Fibroblast of skin of back (primary cell): ENCODE measurements around the gene NEDD4L.

ENCODE experiments used
- DNase-seq: peaks from one replicate; pipeline ENCODE4 v3.0.0-alpha.2; 2013

Gene NEDD4L

DNA sequence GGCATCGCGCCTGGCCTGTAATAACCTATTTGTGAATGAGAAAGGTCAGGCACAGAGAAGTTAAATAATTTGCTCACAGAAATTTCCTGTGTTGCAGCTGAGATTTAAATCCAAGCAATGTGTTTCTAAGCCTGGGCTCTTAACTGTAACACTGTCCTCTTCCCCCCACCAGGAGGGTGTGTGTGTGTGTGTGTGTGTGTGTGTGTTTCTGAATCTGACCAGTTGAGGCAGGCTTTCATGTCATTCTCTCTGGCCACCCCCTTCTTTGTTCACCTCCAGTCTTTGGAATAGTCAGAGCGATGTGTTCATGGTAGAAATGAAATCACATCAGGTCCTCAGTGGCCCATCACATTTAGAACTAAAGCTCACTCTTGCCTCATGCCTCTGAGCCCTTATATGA lies 81.2 kb downstream of the NEDD4L start:
- peak; percentile 4 for DNase-seq

DNA sequence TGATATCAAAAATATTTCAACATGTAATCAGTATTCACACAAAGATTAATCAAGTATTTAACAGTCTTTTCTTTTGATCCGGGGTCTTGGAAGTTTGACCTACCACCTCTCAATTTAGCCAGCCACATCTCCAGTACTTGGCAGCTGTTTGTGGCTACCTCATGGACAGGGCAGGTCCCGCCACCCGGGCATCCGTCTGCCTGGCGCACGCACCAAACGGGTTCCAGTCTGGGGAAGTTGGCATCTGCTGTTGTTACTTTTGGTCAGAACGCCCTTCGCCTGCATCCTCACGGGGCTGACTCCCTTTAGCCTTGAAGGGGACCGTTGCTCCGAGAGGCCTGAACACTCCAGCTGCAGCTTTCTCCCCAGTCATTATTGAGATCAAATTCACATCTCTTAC lies 81.7 kb downstream of the NEDD4L start:
- no peak for DNase-seq

DNA sequence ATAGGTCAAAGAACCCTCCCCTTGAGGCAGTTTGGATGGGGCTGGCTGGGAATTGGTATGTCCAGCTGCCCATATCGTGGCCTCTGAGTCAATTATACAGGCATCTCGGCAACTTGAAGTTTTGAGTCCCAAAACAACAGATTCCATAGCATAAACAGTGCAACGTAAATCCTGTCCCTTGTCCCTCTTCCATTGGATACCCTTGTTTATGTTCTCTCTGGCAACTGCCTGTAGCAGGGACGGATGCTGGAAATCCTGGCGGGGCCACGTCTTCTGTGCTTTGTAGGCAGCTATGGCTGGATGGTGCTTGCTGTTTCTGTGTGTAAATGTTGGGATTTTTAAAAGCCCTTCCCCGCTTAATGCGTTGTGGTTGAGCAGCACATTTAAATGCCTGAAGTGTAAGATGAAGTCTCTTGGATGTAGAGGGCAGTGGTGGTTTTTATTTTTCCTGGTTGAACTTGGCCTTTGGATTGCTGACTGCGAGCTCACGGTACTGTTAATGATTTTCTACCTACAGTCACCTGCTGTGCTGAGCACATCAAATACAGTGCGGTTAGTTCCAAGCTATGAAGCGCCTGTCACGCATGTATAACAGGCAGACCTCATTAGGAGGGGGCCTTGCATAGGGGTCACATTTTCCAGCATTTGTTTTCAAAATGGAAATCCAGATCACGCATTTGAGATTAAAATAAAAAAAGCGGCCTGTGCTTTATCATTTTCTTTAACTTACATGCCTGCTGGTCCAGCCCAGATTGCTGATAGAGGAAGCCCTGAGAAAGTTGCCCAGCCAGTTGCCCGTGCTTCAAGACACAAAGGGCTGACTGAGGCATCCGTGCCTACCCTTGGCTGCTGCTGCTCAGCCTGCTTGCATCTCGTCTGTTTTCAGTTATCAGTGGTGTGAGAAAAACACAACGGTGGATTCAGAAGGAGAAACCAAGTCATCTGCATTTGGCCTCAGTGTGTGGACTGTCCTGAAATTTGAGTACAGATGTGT lies 84.7 kb downstream of the NEDD4L start:
- no peak for DNase-seq

DNA sequence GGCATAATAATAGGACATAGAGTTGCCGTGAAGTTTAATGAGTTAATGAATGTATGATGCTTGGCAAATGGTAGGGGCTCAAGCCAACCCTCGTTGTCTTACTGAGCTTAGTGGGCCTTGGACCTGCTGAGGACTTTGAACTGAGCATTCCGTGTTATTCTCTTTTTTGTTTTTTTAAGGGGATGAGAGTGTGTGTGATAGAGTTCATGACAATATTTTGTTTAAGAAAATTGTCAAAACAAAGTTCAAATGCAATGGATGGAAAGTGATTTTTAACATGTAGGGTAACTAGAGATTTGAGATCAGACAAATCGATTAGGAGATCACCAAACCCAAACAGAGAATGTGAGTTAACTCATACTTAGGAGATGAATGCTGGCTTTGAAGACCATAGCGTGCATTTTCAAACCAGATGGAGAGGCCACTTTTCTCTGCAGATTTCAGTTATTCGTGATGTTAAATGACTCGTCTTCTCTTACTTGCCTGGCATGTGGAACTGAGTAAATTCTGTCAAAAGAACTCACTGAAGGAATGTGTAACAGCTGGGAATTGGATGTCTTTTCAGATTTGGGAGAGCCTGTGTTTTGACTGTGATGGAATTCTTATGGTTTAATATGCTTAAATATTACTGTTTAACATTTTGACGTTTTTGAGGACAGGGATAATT lies 88.7 kb downstream of the NEDD4L start:
- DNase-seq, result peak; percentile 71

DNA sequence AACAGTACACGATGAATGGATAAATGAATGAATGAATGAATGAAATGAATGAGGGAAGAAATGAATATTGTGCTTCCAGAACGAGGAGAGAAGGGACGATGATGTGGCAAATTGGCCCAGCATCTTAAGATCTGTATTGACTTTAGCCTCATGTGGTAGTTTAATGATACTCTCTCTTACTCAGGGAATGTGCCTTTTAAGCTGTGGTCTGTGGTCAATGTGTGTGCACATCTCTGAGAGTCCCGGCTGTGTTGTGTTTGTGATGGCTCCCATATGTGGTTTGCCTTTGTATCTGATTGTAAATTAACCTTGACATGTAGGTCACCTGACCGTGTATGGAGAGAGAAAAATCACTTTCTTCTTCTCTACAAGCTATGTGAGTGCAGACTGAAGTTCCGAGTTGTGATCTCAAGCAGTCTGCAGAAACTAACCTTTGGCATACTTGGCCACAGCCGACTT lies 91.2 kb downstream of the NEDD4L start:
- DNase-seq, result peak; percentile 50

DNA sequence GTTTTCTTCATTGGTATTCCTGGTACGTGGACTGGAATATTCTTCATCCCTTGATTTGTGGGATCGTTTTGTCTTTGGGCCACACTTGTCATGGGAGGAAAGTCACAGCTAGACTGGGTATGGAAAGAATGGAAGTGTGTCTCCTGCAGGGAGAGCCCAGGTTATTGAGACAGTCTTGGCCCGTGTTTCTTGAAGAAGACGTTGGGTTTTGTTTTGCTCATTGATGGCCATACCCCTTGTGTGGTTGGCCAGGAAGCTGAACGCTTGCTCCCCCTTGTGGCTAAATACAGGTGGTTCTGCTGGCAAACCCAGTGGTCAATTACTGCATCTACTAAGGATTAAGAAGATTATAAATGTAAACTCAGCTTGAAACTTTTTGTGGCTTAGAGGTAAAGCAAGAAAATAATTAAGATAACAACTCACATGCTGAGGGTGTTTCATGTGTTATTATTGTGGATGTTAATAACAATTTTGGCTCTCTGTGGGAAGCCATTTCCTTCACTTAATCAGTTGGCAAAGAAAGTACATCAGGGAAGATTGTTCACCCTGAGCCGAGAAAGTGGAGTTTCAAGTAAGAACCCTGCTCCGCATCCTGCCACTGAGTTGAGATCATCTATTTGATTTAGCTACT lies 91.8 kb downstream of the NEDD4L start:
- DNase-seq, result peak; percentile 58

DNA sequence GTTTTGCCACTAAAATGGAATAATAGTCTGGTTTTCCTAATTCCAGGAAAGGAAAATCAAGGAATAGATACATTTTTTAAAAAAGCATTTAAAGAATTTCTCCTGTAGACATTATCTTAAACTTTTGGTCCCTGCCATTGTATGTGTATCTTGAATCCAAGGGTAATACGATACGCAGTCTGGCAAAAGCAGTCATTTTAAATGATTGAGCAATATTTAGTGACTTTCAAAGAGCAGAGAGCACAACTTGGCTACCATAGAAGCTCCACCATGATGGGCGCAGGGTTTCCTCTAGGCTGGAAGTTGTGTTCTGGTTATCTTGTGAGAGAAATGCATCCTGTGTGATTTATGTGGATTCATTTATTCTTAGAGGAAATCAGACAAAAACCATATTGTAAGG lies 92.9 kb downstream of the NEDD4L start:
- DNase-seq, result no peak

DNA sequence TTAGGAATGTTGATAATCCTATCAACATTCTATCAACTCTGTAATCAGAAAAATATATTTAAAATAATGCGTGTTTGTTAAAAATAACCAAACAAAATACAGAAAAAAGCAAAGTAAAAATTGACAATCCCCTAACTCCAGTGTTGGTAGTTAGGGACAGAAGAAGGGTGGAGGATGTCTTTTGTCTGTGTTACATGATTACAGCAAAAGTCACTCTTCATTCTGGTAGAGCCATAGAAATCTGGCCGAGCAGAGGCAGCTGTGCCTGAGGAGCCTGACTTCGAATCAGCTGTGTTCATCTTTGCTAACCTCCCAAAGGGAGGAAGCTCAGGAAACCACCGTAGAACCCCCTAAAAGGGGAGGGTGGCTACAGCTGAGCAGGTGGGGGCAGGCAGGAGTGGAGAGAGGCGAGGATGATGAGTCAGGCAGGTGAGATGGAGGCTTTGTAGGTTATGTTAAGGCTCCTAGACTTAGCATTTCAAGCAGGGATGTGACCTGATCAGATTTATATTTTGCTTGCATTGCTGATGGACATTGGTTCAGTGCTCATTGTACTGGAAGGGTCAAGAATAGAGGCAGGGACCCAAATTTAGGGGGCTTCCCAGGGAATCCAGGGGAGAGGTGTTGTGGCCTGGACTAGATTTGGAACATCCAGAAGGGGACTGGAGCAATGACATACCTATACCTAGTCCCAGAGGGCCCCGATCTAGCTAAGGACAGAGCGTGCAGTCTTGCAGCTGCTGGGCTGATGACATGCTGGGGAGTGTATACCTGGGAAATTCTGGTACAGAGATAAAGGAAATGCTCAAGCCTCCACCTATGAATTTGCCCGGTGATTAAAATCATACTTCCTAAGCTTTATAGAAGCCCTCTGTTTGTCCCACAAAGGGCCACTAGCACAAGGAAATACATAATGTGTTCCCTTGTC lies 95.7 kb downstream of the NEDD4L start:
- DNase-seq, result no peak

DNA sequence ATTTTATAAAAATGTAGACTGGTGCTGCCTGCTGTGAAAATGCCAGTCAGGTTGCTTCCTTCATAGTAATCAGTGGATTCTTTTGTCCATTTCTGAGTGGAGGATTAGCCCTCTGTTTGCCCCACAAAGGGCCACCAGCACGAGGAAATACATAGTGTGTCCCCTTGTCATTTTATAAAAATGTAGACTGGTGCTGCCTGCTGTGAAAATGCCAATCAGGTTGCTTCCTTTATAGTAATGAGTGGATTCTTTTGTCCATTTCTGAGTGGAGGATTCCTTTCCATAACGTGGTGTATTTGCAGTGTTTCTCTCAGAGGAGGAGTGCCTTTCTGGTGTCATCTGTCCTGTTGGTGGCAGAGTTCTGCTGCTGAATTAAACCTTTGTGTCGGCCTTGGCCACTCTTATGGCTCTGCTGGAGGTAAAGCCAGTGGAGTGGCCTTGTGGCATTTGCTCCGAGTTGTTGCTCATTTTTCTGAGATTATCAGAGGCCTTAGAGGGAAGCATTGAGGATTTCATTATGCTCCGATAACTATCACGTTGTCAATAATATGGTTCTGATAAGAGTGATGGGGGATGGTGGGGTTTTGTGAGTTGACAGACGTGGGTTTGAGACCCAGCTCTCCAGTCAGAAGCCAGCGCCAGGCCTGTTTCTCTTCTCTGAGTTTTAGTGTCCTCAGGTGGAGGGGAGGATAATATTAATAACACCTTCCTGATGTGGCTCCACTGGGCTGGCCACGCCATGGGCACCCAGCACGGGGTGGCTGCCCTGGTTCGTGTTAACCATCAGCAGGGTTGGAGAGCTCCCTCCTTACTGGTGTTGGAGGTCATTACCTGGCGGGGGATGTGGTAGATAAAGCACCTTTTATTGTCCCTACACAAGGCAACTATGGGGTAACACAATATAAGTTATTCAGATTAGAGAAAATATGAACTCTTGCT lies 96.6 kb downstream of the NEDD4L start:
- peak; percentile 16 for DNase-seq

DNA sequence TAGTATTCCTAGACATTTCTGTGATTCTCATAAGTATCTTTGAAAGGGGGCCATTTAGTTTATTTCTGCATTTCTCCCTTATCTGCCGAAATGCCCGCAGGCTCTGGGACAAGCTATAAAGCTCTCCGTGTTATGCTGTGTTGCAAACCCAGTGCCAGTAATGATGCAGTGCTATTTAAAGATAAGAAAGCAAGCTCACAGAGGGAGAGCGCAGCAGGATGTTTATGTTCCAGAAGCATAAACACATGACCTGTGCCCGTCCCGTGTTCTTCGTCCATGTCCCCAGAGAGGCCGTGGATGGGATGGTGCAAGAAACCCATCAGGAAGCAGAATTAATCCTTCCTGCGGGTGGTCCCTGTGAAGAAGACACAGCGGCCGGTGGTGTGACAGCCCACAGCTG lies 99.4 kb downstream of the NEDD4L start:
- DNase-seq, result no peak

DNA sequence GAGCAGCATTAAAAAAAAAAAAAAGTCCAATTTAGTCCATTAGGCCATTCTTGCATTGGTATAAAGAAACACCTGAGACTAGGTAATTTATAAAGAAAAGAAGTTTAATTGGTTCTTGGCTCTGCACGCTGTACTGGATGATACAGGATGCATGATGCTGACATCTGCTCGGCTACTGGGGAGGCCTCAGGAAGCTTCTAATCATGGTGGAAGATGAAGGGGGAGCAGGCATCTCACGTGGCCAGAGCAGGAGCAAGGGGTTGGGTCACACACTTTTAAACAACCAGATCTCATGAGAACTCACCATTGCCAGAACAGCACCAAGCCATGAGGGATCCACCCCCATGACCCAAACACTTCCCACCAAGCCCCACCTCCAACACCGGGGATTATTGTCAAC lies 100.1 kb downstream of the NEDD4L start:
- no peak for DNase-seq

DNA sequence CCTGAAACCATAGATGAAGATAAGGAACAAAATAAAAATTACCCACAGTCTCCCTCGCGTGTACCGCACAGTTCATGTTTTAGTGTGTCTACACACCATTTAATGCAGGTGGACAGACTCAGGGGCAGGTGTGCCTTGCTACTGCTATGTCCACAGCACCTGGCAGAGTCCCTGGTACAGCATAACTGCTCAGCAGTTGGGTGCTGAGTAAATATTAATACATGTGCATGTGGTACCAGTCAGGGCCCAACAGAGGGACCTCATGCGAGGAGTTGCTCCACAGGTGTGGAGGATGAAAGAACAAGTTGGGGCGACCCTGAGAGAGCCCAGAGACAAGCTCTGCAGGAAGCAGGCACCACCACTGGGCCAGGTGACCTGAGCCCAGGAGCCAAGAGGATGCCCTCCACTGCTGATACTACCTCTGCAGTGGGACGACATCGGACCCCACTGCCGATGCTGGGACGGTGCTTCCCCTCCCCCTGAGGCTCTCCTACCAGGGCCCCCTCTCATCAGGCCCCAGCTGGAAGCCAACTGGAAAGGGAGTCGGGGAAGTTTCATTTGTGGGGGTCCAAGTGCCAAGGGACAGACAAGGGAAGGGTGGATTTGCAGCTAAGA lies 100.8 kb downstream of the NEDD4L start:
- DNase-seq, result no peak

DNA sequence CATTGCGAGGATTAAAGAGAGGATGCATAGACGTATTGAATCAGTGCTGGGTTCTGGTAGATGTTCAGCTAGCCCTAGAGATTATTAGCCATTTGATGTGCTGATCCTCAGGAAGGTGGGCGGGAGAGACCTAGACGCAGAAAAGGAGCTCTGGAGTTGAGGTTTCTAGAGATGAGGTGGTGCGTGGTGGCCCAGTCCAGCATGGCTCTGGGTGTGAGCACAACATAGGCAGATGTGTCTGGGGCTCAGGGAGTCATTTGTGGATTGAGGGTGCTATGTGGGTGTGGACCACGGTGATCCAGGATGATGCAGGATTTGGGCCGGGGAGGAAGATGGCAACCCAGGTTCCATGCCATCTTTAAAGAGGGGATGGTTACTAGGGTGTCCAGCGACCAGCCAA lies 102.1 kb downstream of the NEDD4L start:
- DNase-seq, result no peak

DNA sequence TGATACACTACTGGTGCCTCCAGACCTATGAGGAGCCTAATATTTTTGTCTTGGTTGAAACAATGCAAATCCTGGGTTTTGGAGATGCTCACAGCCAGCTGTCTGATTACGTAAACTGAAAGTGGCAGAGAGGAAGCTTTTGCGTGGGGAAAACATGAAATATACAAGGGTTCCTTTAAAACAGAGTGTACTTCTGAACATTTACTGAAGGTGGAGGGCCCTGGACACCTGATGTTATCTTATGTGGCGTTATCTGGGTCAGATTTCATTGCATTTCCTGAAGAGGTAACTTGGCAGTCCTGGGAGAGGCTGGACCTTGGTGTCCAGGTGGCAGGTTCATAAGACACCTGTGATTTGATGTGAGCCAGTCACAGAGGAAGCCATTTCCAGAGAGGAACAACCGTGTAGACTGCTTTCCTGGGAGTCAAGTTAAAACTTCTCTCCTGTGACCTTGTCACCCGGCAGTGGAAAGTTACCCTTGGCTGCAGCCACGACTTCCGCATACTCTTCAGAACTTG lies 105.0 kb downstream of the NEDD4L start:
- no peak for DNase-seq

DNA sequence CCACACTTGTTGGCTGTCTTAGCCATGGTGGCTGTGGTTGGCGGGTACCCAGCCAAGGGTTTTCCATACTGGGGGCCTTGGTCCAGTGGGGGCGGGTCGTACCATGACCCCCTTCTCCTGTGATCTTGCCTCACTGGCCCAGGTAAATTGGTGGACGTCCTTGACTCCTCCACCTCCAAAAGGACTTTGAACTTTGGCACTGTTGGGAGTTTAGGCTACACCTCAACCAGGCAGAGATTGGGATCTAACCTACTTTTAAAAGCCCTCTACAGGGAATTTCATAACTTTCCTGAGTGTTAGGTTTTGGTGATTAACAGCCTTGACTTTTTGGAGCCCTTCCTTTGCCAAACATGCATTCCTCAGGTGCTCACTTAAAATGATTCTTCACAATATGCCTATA lies 106.7 kb downstream of the NEDD4L start:
- no peak for DNase-seq

DNA sequence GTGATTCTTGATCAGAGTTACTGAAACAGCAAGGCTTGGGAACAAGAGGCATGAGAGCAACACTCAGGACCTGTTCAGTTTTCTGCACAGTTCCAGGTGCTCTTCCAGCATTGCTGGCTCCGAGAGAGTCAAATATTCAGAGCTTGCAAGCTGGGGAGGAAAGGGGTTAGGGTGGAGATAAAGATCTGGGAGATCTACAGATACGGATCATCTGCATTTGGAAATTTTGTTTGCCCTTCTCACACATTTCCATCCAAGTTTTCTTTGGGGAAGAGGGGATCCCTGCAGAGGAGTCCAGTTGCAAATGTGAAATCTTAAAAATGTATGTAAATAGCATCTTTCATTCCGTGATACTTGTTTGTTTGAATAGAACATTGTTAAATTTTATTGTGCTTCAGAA lies 108.2 kb downstream of the NEDD4L start:
- no peak for DNase-seq

DNA sequence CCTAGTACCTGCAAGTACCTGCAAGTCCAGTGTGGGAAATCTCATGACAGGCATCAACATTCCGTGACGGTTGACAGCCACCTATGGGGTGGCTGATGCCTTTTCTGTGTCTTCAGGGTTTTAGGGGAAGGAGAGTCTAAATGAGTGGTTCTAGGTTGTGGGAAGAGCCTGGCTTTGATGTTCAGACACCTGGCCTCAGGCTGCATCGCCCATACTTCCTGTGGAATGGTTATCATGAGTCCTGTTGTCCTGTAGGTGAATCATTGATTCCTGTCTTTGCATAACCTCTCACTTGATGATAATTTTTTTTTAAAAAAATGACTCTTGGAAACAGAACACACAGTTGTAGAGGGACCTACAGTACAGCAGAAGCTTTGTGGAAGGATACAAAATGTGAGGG lies 108.9 kb downstream of the NEDD4L start:
- DNase-seq, result no peak

DNA sequence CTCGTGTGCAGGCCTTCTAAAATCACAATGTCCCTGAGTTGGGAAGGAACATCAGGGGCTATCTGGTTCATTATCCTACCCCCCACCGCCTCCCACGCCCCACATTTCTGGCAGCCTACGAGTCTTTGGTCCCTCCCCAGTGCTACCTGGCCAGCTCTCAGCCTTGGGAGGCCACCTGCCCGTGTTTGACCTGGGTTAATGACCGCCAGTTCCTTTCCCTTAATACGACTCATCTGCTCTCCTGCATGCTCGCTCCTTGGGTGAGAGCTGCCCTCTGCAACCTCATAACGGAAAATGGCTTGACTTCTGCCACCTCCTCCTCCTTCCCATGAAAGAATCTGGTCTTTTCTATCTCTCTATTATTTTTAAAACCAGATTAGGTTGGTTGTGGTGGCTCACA lies 112.5 kb downstream of the NEDD4L start:
- DNase-seq, result no peak

DNA sequence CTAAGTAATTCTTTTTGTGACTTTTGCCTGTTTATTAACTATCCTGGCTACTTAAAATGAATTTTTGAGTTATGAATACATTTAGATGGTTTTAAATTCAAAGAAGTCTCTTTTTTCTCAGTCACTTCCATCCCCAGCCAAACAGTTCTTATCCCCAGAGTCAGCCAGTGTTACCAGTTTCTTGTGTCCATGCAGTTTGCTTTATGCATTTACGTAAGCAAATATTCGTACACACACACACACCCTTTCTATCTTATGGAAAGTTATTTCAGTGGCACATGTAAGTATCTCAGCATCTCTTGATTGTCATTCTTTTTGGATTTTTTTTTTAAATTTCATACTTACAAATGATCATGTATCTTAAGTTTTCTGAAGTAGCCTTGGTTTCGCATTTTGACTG lies 113.2 kb downstream of the NEDD4L start:
- DNase-seq, result no peak

DNA sequence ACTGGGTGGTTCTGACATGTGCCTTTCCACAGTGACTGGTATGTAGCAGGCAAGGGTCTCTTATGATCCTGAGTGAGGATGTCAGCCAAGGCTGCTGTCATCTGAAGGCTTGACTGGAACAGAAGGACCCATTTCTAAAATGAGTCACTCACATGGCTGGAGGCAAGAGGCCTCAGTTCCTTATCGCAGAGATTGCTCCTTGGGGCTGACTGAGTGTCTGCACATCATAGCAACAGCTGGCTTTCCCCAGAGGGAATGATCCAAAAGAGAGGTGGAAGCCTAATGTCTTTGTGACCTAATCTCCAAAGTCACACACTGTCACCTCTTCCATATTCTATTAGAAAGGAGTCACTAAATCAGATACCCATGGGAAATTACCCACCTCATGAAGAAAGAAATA lies 114.0 kb downstream of the NEDD4L start:
- no peak for DNase-seq
